Measurements from ENCODE around the gene LRRC8D. TPM values are rescaled to one million over a fixed set of nuclear protein-coding genes. Genes with fewer than 3 reads are reported as not detected.

The LRRC8D gene
- total RNA-seq, 3 donors from 2014 or later (not counting 1 experiment from before 2014, with no cell fraction given), result 16.2 to 26.2 (median 17.1) TPM

DNA sequence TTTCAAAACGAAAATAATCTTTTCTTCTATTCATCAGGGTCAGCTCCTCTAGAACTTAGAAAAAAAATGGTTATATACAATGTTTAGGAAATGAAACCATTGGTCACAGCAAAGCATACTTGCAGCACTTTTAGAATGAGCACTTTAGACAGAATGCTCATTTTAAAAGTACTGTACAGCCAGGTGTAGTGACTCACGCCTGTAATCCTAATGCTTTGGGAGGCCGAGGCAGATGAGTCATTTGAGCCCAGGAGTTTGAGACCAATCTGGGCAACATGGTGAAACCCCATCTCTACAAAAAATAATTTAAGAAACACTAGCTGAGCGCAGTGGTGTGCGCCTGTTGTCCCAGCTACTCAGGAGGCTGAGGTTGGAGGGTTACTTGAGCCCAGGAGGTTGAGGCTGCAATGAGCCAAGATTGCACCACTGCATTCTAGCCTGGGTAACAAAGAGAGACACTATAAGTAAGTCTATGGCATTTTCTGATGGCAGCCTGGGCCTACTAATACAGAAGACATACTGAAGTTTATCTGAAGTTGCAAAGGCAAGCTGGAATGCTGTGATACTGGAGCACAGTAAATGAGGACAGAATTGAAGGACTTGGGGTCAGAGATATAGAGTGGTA lies 125.1 kb downstream of the LRRC8D start:
- intact Hi-C loops (cut with micrococcal nuclease), result no loop called here
- Mint-ChIP-seq H3K4me1 (peaks cover 0 to 4% of the 10 kb centered on the region in 2 donors), H3K27me3 (ENCODE audit: low read depth in 2 of 2) (no peaks in the 10 kb centered on the region), H3K27ac (no peak overlapping the region), H3K9me3 (no peaks in the 10 kb centered on the region), H3K36me3 (no peaks in the 10 kb centered on the region), H3K4me3 (no peak overlapping the region)
- Histone ChIP-seq H3K27me3 (ENCODE audit: control insufficient read depth, insufficient read depth, low read length) (no peaks in the 10 kb centered on the region), H3K9me3 (ENCODE audit: control insufficient read depth, insufficient read depth, low read length) (no peaks in the 10 kb centered on the region), H3K27ac (ENCODE audit: low read length) (no peak overlapping the region), H3K4me3 (ENCODE audit: low read length) (no peak overlapping the region), H3K4me1 (ENCODE audit: control insufficient read depth, insufficient read depth, low read length) (no peaks in the 10 kb centered on the region), H3K36me3 (ENCODE audit: control insufficient read depth, insufficient read depth, low read length) (no peaks in the 10 kb centered on the region)
- TF ChIP-seq, protein P1, sequence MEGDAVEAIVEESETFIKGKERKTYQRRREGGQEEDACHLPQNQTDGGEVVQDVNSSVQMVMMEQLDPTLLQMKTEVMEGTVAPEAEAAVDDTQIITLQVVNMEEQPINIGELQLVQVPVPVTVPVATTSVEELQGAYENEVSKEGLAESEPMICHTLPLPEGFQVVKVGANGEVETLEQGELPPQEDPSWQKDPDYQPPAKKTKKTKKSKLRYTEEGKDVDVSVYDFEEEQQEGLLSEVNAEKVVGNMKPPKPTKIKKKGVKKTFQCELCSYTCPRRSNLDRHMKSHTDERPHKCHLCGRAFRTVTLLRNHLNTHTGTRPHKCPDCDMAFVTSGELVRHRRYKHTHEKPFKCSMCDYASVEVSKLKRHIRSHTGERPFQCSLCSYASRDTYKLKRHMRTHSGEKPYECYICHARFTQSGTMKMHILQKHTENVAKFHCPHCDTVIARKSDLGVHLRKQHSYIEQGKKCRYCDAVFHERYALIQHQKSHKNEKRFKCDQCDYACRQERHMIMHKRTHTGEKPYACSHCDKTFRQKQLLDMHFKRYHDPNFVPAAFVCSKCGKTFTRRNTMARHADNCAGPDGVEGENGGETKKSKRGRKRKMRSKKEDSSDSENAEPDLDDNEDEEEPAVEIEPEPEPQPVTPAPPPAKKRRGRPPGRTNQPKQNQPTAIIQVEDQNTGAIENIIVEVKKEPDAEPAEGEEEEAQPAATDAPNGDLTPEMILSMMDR (IDR thresholded peaks at IDR 0.05), result no peak
- DNase-seq (no peak), ATAC-seq (no peak)
- WGBS (ENCODE audit: insufficient coverage), result 69% methylated on average over 4 of the region's 5 CpGs

DNA sequence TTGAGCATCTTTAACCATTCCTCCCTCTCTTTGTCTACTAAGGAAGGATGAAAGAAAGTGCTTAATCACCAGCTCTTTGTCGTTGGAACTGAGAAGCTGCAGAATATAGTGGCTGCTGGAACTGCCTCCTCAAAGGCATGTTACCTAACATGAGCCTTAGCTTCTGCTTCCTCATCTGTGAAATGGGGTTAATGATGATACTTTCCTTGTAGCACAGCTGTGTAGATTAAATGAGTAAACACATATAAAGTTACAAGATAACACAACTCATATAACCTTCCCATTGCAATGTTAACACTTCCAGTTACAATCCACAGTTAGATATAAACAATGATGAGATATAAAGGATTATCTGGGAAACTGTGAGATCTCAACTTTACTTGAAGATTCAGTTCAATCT lies 125.7 kb downstream of the LRRC8D start:
- Histone ChIP-seq H3K27ac (ENCODE audit: low read length) (no peak overlapping the region), H3K9me3 (ENCODE audit: control insufficient read depth, insufficient read depth, low read length) (no peaks in the 10 kb centered on the region), H3K27me3 (ENCODE audit: control insufficient read depth, insufficient read depth, low read length) (no peaks in the 10 kb centered on the region), H3K36me3 (ENCODE audit: control insufficient read depth, insufficient read depth, low read length) (no peaks in the 10 kb centered on the region), H3K4me3 (ENCODE audit: low read length) (no peak overlapping the region), H3K4me1 (ENCODE audit: control insufficient read depth, insufficient read depth, low read length) (no peaks in the 10 kb centered on the region)
- no peaks in the 10 kb centered on the region for H3K9me3 Mint-ChIP-seq
- no peak overlapping the region for H3K4me3 Mint-ChIP-seq
- H3K27me3 Mint-ChIP-seq (ENCODE audit: low read depth in 2 of 2), result no peaks in the 10 kb centered on the region
- WGBS (ENCODE audit: insufficient coverage), result 20% methylated on average over 1 of the region's 1 CpG
- DNase-seq (no peak), ATAC-seq (no peak)
- intact Hi-C loops (cut with micrococcal nuclease), result no loop called here
- H3K36me3 Mint-ChIP-seq, result no peaks in the 10 kb centered on the region
- TF ChIP-seq, protein P1 (IDR thresholded peaks at IDR 0.05), result no peak
- no peaks in the 10 kb centered on the region for H3K4me1 Mint-ChIP-seq
- no peak overlapping the region for H3K27ac Mint-ChIP-seq

DNA sequence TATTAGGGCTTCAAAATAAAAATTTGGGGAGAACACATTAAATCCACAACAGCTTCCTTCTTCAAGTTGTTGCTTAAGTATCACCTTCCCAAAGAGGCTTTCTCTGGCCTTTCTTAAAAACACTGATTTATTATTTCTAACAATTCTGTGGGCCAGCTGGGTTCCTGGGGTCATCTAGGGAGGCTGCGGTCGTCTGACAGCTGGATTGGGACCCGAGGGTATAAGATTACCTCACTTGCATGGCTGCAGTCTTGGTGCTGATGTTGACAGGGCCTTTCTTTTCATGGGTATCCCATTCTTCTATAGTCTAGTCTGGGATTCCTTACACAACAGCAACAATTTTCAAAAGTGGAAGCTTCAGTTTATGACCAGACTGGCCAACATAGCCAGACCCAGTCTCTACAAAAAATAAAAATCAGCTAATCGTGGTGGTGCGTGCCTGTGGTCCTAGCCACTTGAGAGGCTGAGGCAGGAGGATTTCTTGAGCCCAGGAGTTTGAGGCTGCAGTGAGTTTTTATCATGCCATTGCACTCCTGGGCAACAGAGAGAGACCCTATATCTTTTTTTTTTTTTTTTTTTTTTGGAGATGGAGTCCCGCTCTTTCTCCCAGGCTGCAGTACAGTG lies 128.0 kb downstream of the LRRC8D start:
- Histone ChIP-seq H3K4me1 (ENCODE audit: control insufficient read depth, insufficient read depth, low read length) (peaks cover 3% of the 10 kb centered on the region), H3K36me3 (ENCODE audit: control insufficient read depth, insufficient read depth, low read length) (no peaks in the 10 kb centered on the region), H3K27me3 (ENCODE audit: control insufficient read depth, insufficient read depth, low read length) (no peaks in the 10 kb centered on the region), H3K27ac (ENCODE audit: low read length) (no peak overlapping the region), H3K9me3 (ENCODE audit: control insufficient read depth, insufficient read depth, low read length) (no peaks in the 10 kb centered on the region), H3K4me3 (ENCODE audit: low read length) (no peak overlapping the region)
- DNase-seq (no peak), ATAC-seq (no peak)
- TF ChIP-seq, protein P1 (IDR thresholded peaks at IDR 0.05), result no peak
- Mint-ChIP-seq H3K36me3 (no peaks in the 10 kb centered on the region), H3K27me3 (ENCODE audit: low read depth in 2 of 2) (no peaks in the 10 kb centered on the region), H3K4me3 (no peak overlapping the region), H3K4me1 (peaks cover 0 to 5% of the 10 kb centered on the region in 2 donors), H3K27ac (no peak overlapping the region), H3K9me3 (no peaks in the 10 kb centered on the region)
- intact Hi-C loops (cut with micrococcal nuclease), result no loop called here
- 96% methylated on average over 6 of the region's 6 CpGs for WGBS (ENCODE audit: insufficient coverage)

All from natural killer cell (primary cell).